HepG2 (cell line): ENCODE measurements around the gene STBD1. TPM values are rescaled to one million over a fixed set of nuclear protein-coding genes. Genes with fewer than 3 reads are reported as not detected.

Source experiments
- ASH2L ChIP-seq: fragments of 300-600, 200-600 bp; sonication (generic); IDR thresholded peaks from 2 replicates; pipeline ENCODE4 v1.7.0; 2017; ENCODE audit warnings: low read depth, mild to moderate bottlenecking, moderate library complexity, mixed read lengths, low read length; ENCODE audit not compliant: insufficient read length
- PHF8 ChIP-seq: sonication (generic); formaldehyde crosslinking; IDR thresholded peaks from 2 replicates; pipeline ENCODE4 v1.5.0; 2020; ENCODE audit warnings: missing genetic modification reagents
- TOE1 ChIP-seq: sonication (generic); formaldehyde crosslinking; IDR thresholded peaks from 2 replicates; pipeline ENCODE4 v1.4.0; 2020; ENCODE audit warnings: mild to moderate bottlenecking, missing genetic modification reagents
- YEATS4 ChIP-seq: sonication (generic); formaldehyde crosslinking; IDR thresholded peaks from 2 replicates; pipeline ENCODE4 v1.4.0; 2020; ENCODE audit warnings: missing genetic modification reagents, borderline replicate concordance
- polyA plus RNA-seq, 8 experiments: library from polyadenylated mRNA; depleted of rRNA in 3 of 8; stranded (reverse) in 7 of 8; unstranded in 1 of 8; fragments of >200 nt; fragmentation: Illumina TruSeq in 4 of 8; extraction: Trizol in 4 of 8; gene quantifications; 2 replicates each; pipeline versions ENCODE4 v1.2.1 to v1.2.3, GENCODE V29; 2011 to 2016; ENCODE audit warnings: low read depth in 4 of 8, missing spikeins in 1 of 8, mixed read lengths in 1 of 8; ENCODE audit not compliant: insufficient read depth in 1 of 8
- total RNA-seq, 5 experiments: library from RNA; depleted of rRNA; stranded (reverse); fragments of >200 nt; fragmentation: Illumina TruSeq; extraction: Trizol; gene quantifications; 2 replicates each; pipeline ENCODE4 v1.2.3, GENCODE V29; 2016; ENCODE audit warnings: low read depth in 1 of 5
- TF ChIP-seq, protein P1 (sequence below), 2 experiments: IDR thresholded peaks; 2 replicates each; pipeline ENCODE4 v1.6.1; 2011 to 2012; ENCODE audit warnings: low read length in 2 of 2, borderline replicate concordance in 1 of 2, low read depth in 1 of 2, mild to moderate bottlenecking in 1 of 2, moderate library complexity in 1 of 2
- TF ChIP-seq, protein P2 (sequence below): sonication (generic); formaldehyde crosslinking; IDR thresholded peaks from 2 replicates; pipeline ENCODE4 v1.5.1; 2020; ENCODE audit warnings: missing genetic modification reagents, mild to moderate bottlenecking, borderline replicate concordance

The STBD1 gene
- total and polyA plus RNA-seq, 2 of the 13 experiments (the other 11 are each of a cell fraction or from before 2014, with no cell fraction given), result 2.8 to 4.3 TPM

DNA sequence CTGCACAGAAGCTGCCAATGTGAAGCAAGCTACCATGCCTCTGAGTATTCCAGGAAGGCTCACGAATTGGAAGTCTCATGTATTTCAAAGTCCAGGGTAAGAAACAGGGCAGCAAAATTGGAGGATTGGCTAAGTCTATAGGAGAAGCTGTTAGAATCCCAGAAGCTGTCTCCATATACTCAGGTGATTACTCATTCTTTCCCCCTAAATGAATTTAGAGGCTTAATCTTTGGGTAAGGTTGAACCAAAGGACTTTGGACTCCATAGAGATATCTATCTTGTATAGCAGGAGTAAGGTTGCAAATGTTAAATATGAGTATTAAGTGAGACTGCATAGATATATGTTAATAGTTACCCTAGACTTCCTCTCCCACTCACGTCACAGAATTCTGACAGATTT, 36.3 kb downstream of the STBD1 start (continued):
- no peak for TF ChIP-seq PHF8 (CRISPR knock-in tag)
- TF ChIP-seq, protein P1, sequence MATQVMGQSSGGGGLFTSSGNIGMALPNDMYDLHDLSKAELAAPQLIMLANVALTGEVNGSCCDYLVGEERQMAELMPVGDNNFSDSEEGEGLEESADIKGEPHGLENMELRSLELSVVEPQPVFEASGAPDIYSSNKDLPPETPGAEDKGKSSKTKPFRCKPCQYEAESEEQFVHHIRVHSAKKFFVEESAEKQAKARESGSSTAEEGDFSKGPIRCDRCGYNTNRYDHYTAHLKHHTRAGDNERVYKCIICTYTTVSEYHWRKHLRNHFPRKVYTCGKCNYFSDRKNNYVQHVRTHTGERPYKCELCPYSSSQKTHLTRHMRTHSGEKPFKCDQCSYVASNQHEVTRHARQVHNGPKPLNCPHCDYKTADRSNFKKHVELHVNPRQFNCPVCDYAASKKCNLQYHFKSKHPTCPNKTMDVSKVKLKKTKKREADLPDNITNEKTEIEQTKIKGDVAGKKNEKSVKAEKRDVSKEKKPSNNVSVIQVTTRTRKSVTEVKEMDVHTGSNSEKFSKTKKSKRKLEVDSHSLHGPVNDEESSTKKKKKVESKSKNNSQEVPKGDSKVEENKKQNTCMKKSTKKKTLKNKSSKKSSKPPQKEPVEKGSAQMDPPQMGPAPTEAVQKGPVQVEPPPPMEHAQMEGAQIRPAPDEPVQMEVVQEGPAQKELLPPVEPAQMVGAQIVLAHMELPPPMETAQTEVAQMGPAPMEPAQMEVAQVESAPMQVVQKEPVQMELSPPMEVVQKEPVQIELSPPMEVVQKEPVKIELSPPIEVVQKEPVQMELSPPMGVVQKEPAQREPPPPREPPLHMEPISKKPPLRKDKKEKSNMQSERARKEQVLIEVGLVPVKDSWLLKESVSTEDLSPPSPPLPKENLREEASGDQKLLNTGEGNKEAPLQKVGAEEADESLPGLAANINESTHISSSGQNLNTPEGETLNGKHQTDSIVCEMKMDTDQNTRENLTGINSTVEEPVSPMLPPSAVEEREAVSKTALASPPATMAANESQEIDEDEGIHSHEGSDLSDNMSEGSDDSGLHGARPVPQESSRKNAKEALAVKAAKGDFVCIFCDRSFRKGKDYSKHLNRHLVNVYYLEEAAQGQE (IDR thresholded peaks at IDR 0.05; ENCODE audit: borderline replicate concordance in 1 of 2, low read depth in 1 of 2, low read length in 2 of 2), result no peak
- TF ChIP-seq YEATS4 (CRISPR knock-in tag), result no peak
- TF ChIP-seq, protein P2, sequence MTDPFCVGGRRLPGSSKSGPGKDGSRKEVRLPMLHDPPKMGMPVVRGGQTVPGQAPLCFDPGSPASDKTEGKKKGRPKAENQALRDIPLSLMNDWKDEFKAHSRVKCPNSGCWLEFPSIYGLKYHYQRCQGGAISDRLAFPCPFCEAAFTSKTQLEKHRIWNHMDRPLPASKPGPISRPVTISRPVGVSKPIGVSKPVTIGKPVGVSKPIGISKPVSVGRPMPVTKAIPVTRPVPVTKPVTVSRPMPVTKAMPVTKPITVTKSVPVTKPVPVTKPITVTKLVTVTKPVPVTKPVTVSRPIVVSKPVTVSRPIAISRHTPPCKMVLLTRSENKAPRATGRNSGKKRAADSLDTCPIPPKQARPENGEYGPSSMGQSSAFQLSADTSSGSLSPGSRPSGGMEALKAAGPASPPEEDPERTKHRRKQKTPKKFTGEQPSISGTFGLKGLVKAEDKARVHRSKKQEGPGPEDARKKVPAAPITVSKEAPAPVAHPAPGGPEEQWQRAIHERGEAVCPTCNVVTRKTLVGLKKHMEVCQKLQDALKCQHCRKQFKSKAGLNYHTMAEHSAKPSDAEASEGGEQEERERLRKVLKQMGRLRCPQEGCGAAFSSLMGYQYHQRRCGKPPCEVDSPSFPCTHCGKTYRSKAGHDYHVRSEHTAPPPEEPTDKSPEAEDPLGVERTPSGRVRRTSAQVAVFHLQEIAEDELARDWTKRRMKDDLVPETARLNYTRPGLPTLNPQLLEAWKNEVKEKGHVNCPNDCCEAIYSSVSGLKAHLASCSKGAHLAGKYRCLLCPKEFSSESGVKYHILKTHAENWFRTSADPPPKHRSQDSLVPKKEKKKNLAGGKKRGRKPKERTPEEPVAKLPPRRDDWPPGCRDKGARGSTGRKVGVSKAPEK (CRISPR knock-in tag), result no peak
- TF ChIP-seq TOE1 (CRISPR knock-in tag), result no peak
- TF ChIP-seq ASH2L, result no peak
